Left lung (tissue), 10 donors: ENCODE results near the gene C22orf31. TPM values are rescaled to one million over a fixed set of nuclear protein-coding genes. Genes with fewer than 3 reads are reported as not detected.

Experiments used
- ATAC-seq: fragments of 200-7000 bp; cut with Tn5 transposase; one replicate; pipeline ENCODE4 v1.9.1; 2020; ENCODE audit warnings: moderate library complexity
- DNase-seq, 4 donors: peaks; one replicate each; pipeline ENCODE4 v3.0.0-alpha.2; 2013 to 2020
- H3K27ac ChIP-seq, 2 donors: fragments of 200-600 bp; sonication (generic) in 1 of 2; one replicate each; pipeline versions ENCODE4 v1.5.0 to v1.8.0; 2020 to 2021
- H3K27me3 ChIP-seq, 2 donors: fragments of 200-600 bp; sonication (generic) in 1 of 2; one replicate each; pipeline versions ENCODE4 v1.5.0 to v1.8.0; 2020 to 2021
- H3K36me3 ChIP-seq, 2 donors: fragments of 200-600 bp; sonication (generic) in 1 of 2; one replicate each; pipeline versions ENCODE4 v1.5.0 to v1.8.0; 2020 to 2021
- H3K4me1 ChIP-seq, 2 donors: fragments of 200-600 bp; one replicate each; pipeline ENCODE4 v1.8.0; 2021
- H3K4me3 ChIP-seq, 2 donors: fragments of 200-600 bp; sonication (generic) in 1 of 2; one replicate each; pipeline versions ENCODE4 v1.5.0 to v1.8.0; 2020 to 2021; ENCODE audit warnings: mild to moderate bottlenecking in 1 of 2
- H3K9me3 ChIP-seq, 2 donors: fragments of 200-600 bp; sonication (generic) in 1 of 2; one replicate each; pipeline versions ENCODE4 v1.5.0 to v1.8.0; 2020 to 2021
- intact Hi-C, 2 donors: fragments of 100-400 bp; cut with DNase I; formaldehyde crosslinking; loops; one replicate each; pipeline versions ENCODE4 v1.11.2 to v1.14.2; 2022
- polyA plus RNA-seq, 6 donors: library from polyadenylated mRNA; unstranded; fragments of 120-200 nt; gene quantifications; one replicate each; pipeline ENCODE4 v1.2.1, GENCODE V29; 2013; ENCODE audit not compliant: insufficient read length in 6 of 6
- total RNA-seq, 2 donors: library from RNA; stranded (reverse); fragmentation: NEBNext Ultra II Directional; extraction: Animal tissue kit (Norgen Biotek cat#: 25700); gene quantifications; one replicate each; pipeline ENCODE4 v1.2.1, GENCODE V29; 2021
- TF ChIP-seq, protein P1 (sequence below), 2 donors: fragments of 200-600 bp; sonication (generic) in 1 of 2; IDR thresholded peaks; one replicate each; pipeline versions ENCODE4 v1.5.0 to v1.8.0; 2021; ENCODE audit warnings: antibody characterized with exemption in 2 of 2
- donor health status: DM: no; HTN: yes; CAD: no.
- donor health status: DM: no; HTN: no; CAD: no.

The C22orf31 gene
- total and polyA plus RNA-seq, 8 donors: 0.29 to 1.6 (median 1.1) TPM; not detected in 1

DNA sequence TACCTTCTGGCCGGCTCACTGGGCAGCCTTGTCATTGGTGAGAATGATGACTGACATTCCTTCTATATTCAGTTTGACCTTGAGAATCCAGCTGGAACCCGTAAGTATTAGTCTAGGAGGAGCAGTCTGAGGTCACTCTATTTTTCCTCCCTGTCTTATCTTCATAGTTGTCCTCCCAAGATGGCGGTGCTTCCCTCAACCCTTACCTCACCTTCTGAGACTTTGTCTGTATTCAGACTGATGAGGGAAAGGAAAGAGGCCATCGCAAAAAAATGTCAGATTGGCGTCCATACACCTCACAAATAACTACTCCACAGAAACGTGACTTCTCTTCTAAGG is 17.2 kb upstream of the C22orf31 start:
- TF ChIP-seq, protein P1, sequence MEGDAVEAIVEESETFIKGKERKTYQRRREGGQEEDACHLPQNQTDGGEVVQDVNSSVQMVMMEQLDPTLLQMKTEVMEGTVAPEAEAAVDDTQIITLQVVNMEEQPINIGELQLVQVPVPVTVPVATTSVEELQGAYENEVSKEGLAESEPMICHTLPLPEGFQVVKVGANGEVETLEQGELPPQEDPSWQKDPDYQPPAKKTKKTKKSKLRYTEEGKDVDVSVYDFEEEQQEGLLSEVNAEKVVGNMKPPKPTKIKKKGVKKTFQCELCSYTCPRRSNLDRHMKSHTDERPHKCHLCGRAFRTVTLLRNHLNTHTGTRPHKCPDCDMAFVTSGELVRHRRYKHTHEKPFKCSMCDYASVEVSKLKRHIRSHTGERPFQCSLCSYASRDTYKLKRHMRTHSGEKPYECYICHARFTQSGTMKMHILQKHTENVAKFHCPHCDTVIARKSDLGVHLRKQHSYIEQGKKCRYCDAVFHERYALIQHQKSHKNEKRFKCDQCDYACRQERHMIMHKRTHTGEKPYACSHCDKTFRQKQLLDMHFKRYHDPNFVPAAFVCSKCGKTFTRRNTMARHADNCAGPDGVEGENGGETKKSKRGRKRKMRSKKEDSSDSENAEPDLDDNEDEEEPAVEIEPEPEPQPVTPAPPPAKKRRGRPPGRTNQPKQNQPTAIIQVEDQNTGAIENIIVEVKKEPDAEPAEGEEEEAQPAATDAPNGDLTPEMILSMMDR (IDR thresholded peaks at IDR 0.05): no peak
- no peak overlapping the region for H3K4me3 ChIP-seq
- intact Hi-C loops: no loop called here
- no peaks in the 10 kb centered on the region for H3K9me3 ChIP-seq
- no peaks in the 10 kb centered on the region for H3K36me3 ChIP-seq
- no peak overlapping the region for H3K27ac ChIP-seq
- no peak for ATAC-seq
- H3K4me1 ChIP-seq: peaks cover 3 to 36% of the 10 kb centered on the region in 2 donors
- no peak for DNase-seq
- H3K27me3 ChIP-seq: peaks cover 0 to 16% of the 10 kb centered on the region in 2 donors

DNA sequence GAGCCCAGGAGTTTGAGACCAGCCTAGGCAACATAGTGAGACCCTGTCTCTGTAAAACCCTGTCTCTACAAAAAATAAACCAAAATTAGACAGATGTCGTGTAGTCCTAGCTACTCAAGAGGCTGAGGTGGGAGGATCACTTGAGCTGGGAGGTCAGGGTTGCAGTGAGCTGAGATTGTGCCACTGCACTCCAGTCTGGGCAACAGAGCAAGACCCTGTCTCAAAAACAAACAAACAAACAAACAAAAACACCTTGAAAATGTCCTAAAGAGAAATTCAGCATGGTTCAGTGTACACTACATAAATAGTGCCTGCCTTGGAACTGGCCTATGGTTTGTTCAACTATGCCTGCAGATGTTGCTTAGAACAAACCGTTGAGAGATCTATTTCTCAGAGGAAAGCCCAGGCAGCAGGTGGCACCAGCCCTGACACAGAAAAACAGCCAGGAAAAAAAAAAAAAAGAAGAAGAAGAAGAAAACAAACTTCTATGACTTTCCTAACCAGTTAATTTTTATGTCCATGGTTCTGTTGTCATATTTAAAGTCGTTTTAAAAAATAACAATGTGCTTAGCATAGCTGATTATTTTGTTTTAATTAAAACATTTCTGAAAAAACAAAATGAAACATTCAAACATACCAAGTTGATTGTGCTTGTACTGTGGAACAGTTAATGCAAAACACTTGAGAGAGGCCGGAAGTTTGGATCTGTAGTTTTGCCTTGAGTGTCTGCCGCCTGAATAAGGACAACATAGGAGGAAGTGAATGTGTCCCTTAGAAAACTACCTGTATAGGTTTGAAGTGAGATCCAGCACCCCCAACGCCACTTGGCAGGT is 16.6 kb upstream of the C22orf31 start:
- intact Hi-C loops: no loop called here
- Histone ChIP-seq H3K36me3 (no peaks in the 10 kb centered on the region), H3K4me3 (no peak overlapping the region), H3K9me3 (no peaks in the 10 kb centered on the region), H3K27me3 (peaks cover 0 to 22% of the 10 kb centered on the region in 2 donors), H3K4me1 (peaks cover 3 to 36% of the 10 kb centered on the region in 2 donors), H3K27ac (no peak overlapping the region)
- no peak for ATAC-seq
- TF ChIP-seq, protein P1 (IDR thresholded peaks at IDR 0.05): no peak
- DNase-seq: no peak

- intact Hi-C loops: no loop called here
- ATAC-seq (no peak), DNase-seq (no peak)
- Histone ChIP-seq H3K4me3 (peak overlapping the region; percentile 63 to 68), H3K4me1 (peaks cover 12 to 33% of the 10 kb centered on the region in 2 donors), H3K27ac (peak overlapping the region; percentile 34 to 70), H3K36me3 (no peaks in the 10 kb centered on the region), H3K9me3 (no peaks in the 10 kb centered on the region), H3K27me3 (peaks cover 0 to 58% of the 10 kb centered on the region in 2 donors)
- TF ChIP-seq, protein P1 (IDR thresholded peaks at IDR 0.05): no peak
These were observed 12.7 kb upstream of the C22orf31 start for GRCh38 chr22:29074276-29074772.

- intact Hi-C loops: no loop called here
- H3K9me3 ChIP-seq: no peaks in the 10 kb centered on the region
- peak overlapping the region; percentile 63 to 68 for H3K4me3 ChIP-seq
- peaks cover 0 to 63% of the 10 kb centered on the region in 2 donors for H3K27me3 ChIP-seq
- peak; percentile 51 for ATAC-seq
- H3K36me3 ChIP-seq: no peaks in the 10 kb centered on the region
- peak overlapping the region; percentile 34 to 70 for H3K27ac ChIP-seq
- DNase-seq: peak in 3 of 4 donors; percentile 56 to 88 (median 66)
- peaks cover 12 to 33% of the 10 kb centered on the region in 2 donors for H3K4me1 ChIP-seq
- TF ChIP-seq, protein P1 (IDR thresholded peaks at IDR 0.05): no peak
These were observed 12.1 kb upstream of the C22orf31 start for GRCh38 chr22:29073618-29074275.
